ENCODE results near the gene ZNF18. TPM values are rescaled to one million over a fixed set of nuclear protein-coding genes. Genes with fewer than 3 reads are reported as not detected.
"Not testable (repeated sequence)": the region's sequence is repeated elsewhere in the genome, so short reads cannot be mapped to it uniquely, and the experiment has no call there.

Gene ZNF18
- total RNA-seq, 1 donor from 2014 or later = 7.3 TPM

DNA sequence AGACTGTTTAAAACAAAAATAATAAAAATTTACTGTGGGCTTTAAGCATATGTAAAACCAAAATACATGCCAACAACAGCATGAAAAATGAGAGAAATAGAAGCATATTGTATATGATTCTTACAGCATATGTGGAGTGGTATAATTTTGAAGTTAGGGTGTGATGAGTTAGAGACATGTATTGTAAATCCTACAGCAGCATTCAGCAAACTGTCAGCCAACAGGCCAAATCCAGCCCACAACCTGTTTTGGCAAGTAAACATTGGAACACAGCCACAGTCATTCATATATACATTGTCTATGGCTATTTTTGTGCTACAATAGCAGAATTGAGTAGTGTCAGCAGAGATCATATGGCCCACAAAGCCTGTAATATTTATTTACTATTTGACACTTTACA, 42.3 kb downstream of the ZNF18 start:
- no peak for DNase-seq (ENCODE audit: extremely low spot score, unreplicated experiment)
- Mint-ChIP-seq H3K9me3 (no peaks in the 10 kb centered on the region), H3K27ac (no peak overlapping the region), H3K4me3 (no peak overlapping the region), H3K36me3 (no peaks in the 10 kb centered on the region), H3K27me3 (no peaks in the 10 kb centered on the region), H3K4me1 (ENCODE audit: unreplicated experiment) (no peaks in the 10 kb centered on the region)
- TF ChIP-seq, protein P1, sequence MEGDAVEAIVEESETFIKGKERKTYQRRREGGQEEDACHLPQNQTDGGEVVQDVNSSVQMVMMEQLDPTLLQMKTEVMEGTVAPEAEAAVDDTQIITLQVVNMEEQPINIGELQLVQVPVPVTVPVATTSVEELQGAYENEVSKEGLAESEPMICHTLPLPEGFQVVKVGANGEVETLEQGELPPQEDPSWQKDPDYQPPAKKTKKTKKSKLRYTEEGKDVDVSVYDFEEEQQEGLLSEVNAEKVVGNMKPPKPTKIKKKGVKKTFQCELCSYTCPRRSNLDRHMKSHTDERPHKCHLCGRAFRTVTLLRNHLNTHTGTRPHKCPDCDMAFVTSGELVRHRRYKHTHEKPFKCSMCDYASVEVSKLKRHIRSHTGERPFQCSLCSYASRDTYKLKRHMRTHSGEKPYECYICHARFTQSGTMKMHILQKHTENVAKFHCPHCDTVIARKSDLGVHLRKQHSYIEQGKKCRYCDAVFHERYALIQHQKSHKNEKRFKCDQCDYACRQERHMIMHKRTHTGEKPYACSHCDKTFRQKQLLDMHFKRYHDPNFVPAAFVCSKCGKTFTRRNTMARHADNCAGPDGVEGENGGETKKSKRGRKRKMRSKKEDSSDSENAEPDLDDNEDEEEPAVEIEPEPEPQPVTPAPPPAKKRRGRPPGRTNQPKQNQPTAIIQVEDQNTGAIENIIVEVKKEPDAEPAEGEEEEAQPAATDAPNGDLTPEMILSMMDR (conservative IDR thresholded peaks at IDR 0.05) = no peak

DNA sequence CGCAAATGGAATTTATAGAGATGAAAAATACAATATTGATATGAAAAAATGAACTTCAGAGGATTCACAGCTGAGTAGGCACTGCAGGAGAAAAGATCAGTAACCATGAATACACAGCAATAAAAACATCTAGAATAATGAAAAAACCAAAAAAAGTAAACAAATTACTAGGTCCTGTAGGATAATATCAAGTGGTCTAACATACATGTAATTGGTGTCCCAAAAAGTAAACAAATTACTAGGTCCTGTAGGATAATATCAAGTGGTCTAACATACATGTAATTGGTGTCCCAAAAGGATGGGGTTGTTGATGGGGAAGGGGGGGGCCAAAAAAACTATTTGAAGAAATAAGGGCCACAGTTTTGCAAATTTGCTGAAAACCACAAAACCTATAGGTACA, 43.4 kb downstream of the ZNF18 start:
- Mint-ChIP-seq H3K27ac (no peak overlapping the region), H3K4me3 (no peak overlapping the region), H3K4me1 (ENCODE audit: unreplicated experiment) (no peaks in the 10 kb centered on the region), H3K9me3 (no peaks in the 10 kb centered on the region), H3K27me3 (no peaks in the 10 kb centered on the region), H3K36me3 (no peaks in the 10 kb centered on the region)
- no peak for DNase-seq (ENCODE audit: extremely low spot score, unreplicated experiment)
- TF ChIP-seq, protein P1 (conservative IDR thresholded peaks at IDR 0.05) = no peak

DNA sequence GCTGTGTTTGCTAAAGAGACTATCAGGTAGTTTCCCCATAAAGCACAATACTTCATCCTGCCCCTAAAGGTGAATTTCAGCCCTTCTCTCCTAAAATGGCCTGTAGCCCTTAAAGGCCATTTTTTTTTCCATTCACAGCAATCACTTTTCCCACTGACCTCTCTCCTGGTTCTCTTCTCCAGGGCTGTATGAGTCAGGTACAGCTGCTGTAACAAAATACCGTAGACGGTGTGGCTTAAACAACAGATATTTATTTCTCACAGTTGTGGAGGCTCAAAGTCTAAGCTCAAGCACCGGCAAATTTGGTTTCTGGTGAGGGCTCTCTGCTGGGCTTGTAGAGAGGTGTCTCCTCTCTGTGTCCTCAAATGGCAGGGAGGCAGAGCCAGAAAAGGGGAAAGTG, 44.7 kb downstream of the ZNF18 start:
- TF ChIP-seq, protein P1 (conservative IDR thresholded peaks at IDR 0.05) = no peak
- H3K4me3 Mint-ChIP-seq = no peak overlapping the region
- H3K27me3 Mint-ChIP-seq = no peaks in the 10 kb centered on the region
- H3K27ac Mint-ChIP-seq = no peak overlapping the region
- no peaks in the 10 kb centered on the region for H3K36me3 Mint-ChIP-seq
- H3K4me1 Mint-ChIP-seq (ENCODE audit: unreplicated experiment) = no peaks in the 10 kb centered on the region
- DNase-seq (ENCODE audit: extremely low spot score, unreplicated experiment) = no peak
- no peaks in the 10 kb centered on the region for H3K9me3 Mint-ChIP-seq

DNA sequence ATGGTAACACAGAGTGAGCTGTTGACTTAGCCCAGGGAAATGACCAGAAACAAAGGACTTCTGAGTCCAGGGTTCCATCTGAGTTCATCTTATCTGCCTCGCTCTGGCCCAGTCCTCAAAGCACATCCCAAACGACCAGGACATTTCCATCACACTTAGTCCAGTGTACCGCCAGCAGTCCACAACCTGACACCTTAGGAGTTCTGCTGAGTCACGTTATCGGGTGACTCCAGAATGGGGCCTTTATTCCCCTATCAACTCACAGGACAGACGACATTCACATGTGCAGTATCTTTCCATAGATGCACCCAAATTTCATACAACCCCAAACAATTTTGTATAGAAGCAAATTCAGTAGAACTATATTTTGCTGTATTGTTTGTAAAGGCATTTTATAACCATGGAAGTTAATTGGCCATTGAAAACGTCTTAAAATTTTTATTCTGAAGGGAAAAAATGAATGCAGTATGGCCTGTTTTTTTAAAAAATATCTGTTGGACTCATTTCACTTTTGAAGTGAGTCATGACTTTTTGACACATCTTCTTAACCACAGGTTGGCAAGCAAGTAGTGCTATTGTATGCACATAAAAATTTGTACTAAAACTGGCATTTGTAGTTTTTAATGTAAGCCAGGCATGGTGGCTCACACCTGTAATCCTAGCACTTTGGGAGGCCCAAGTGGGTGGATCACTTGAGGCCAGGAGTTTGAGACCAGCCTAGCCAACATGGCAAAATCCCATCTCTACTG, 46.3 kb downstream of the ZNF18 start:
- Mint-ChIP-seq H3K27ac (no peak overlapping the region), H3K4me3 (no peak overlapping the region), H3K36me3 (no peaks in the 10 kb centered on the region), H3K4me1 (ENCODE audit: unreplicated experiment) (no peaks in the 10 kb centered on the region), H3K27me3 (no peaks in the 10 kb centered on the region), H3K9me3 (no peaks in the 10 kb centered on the region)
- no peak for DNase-seq (ENCODE audit: extremely low spot score, unreplicated experiment)
- TF ChIP-seq, protein P1 (conservative IDR thresholded peaks at IDR 0.05) = no peak

DNA sequence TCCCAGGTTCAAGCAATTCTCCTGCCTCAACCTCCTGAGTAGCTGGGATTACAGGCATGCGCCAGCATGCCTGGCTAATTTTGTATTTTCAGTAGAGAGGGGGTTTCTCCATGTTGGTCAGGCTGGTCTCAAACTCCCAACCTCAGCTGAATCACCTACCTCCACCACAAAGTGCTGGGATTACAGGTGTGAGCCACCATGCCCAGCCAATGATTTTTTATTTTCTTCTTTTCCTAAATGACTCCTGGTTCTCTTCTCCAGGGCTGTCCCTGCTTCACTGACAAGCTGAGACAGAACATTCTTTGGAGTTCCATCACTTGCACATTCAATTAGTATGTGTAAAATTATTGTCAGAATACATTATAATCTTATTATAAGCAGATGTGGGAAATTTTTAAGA, 47.7 kb downstream of the ZNF18 start:
- H3K9me3 Mint-ChIP-seq; H3K4me3 Mint-ChIP-seq; H3K36me3 Mint-ChIP-seq; H3K4me1 Mint-ChIP-seq (ENCODE audit: unreplicated experiment); H3K27ac Mint-ChIP-seq; H3K27me3 Mint-ChIP-seq; DNase-seq (ENCODE audit: extremely low spot score, unreplicated experiment): not testable (repeated sequence)

DNA sequence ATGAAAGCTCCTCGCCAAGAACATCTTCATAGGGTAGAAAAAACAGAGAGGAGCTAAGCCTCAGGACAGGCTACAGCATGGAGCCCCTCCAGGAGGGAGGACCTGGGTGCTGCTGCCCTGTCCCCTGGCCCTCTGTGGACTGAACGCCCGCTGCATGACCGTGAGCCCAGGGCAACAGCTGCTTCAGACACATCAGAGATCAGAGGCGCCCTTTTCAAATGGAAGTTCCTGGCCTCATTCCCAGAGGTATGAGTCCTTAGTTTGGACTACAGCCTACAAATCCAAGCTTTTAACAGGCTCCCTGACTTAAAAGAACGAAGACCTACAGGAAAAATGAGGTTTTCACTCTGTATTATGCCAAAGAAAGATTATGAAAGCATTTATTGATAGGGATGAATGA, 48.5 kb downstream of the ZNF18 start:
- no peaks in the 10 kb centered on the region for H3K9me3 Mint-ChIP-seq
- no peak overlapping the region for H3K4me3 Mint-ChIP-seq
- no peaks in the 10 kb centered on the region for H3K36me3 Mint-ChIP-seq
- no peak for DNase-seq (ENCODE audit: extremely low spot score, unreplicated experiment)
- no peaks in the 10 kb centered on the region for H3K27me3 Mint-ChIP-seq
- TF ChIP-seq, protein P1 (conservative IDR thresholded peaks at IDR 0.05) = no peak
- no peaks in the 10 kb centered on the region for H3K4me1 Mint-ChIP-seq (ENCODE audit: unreplicated experiment)
- no peak overlapping the region for H3K27ac Mint-ChIP-seq
